CD14-positive monocyte (primary cell): Measurements from ENCODE around the gene ZNF865. TPM values are rescaled to one million over a fixed set of nuclear protein-coding genes. Genes with fewer than 3 reads are reported as not detected.
"Not testable (repeated sequence)": the region's sequence is repeated elsewhere in the genome, so short reads cannot be mapped to it uniquely, and the experiment has no call there.

Experiments used
- DNase-seq, 3 donors: peaks; one replicate each; pipeline ENCODE4 v3.0.0-alpha.2; 2011 to 2022
- H2AFZ ChIP-seq: 2 replicates; pipeline ENCODE4 v1.6.0; 2012; ENCODE audit warnings: mild to moderate bottlenecking, low read depth, low read length, inconsistent platforms; ENCODE audit not compliant: insufficient read depth, poor library complexity, severe bottlenecking
- H3K27ac ChIP-seq, 2 donors: 1 replicate in 1 of 2; 2 replicates in 1 of 2; pipeline ENCODE4 v1.5.1; 2012 to 2013; ENCODE audit warnings: low read length in 2 of 2, control low read depth in 1 of 2, inconsistent platforms in 1 of 2, low read depth in 1 of 2, mild to moderate bottlenecking in 1 of 2
- H3K27me3 ChIP-seq, 2 donors: one replicate each; pipeline versions ENCODE4 v1.6.0 to v1.6.1; 2011 to 2013; ENCODE audit warnings: low read length in 2 of 2; ENCODE audit not compliant: control insufficient read depth in 2 of 2, insufficient read depth in 2 of 2
- H3K36me3 ChIP-seq, 2 donors: replicated peaks in 1 of 2; 1 replicate in 1 of 2; 2 replicates in 1 of 2; pipeline versions ENCODE4 v1.5.1 to v1.6.1; 2012 to 2013; ENCODE audit warnings: low read length in 2 of 2, control low read depth in 1 of 2, inconsistent platforms in 1 of 2, mild to moderate bottlenecking in 1 of 2; ENCODE audit not compliant: insufficient read depth in 2 of 2, control insufficient read depth in 1 of 2
- H3K4me1 ChIP-seq, 2 donors: 1 replicate in 1 of 2; 2 replicates in 1 of 2; pipeline versions ENCODE4 v1.5.1 to v1.6.1; 2012 to 2013; ENCODE audit warnings: low read length in 2 of 2, control low read depth in 1 of 2, inconsistent platforms in 1 of 2, mild to moderate bottlenecking in 1 of 2, moderate library complexity in 1 of 2; ENCODE audit not compliant: insufficient read depth in 2 of 2, control insufficient read depth in 1 of 2
- H3K4me2 ChIP-seq: replicated peaks from 2 replicates; pipeline ENCODE3; 2012; ENCODE audit warnings: low read length, moderate library complexity, mild to moderate bottlenecking; ENCODE audit not compliant: poor library complexity, severe bottlenecking; ENCODE audit errors: extremely low read depth
- H3K4me3 ChIP-seq, 3 experiments: fragments of 200-600 bp in 1 of 3; sonication (generic) in 1 of 3; replicated peaks in 1 of 3; 1 replicate in 2 of 3; 2 replicates in 1 of 3; pipeline ENCODE4 v1.5.1; 2011 to 2013; ENCODE audit warnings: low read length in 3 of 3, mild to moderate bottlenecking in 3 of 3, control low read depth in 2 of 3, low read depth in 2 of 3, inconsistent platforms in 1 of 3, moderate library complexity in 1 of 3
- H3K79me2 ChIP-seq: 2 replicates; pipeline ENCODE4 v1.6.0; 2012; ENCODE audit warnings: mild to moderate bottlenecking, control low read depth, inconsistent platforms, low read length, moderate library complexity; ENCODE audit not compliant: insufficient read depth
- H3K9ac ChIP-seq: 2 replicates; pipeline ENCODE4 v1.6.0; 2017; ENCODE audit warnings: low read length, mild to moderate bottlenecking; ENCODE audit not compliant: insufficient read depth, poor library complexity, severe bottlenecking
- H3K9me3 ChIP-seq, 2 donors: replicated peaks in 1 of 2; 1 replicate in 1 of 2; 2 replicates in 1 of 2; pipeline versions ENCODE4 v1.5.1 to v1.6.1; 2012 to 2013; ENCODE audit warnings: low read length in 2 of 2, control low read depth in 1 of 2; ENCODE audit not compliant: control insufficient read depth in 1 of 2, insufficient read depth in 1 of 2
- H4K20me1 ChIP-seq: 2 replicates; pipeline ENCODE4 v1.6.0; 2012; ENCODE audit warnings: mild to moderate bottlenecking, low read length, control low read depth, moderate library complexity; ENCODE audit not compliant: insufficient read depth
- H3K27ac Mint-ChIP-seq, 7 donors: one replicate each; pipeline ENCODE4 v1.8.0; 2020; ENCODE audit warnings: mild to moderate bottlenecking in 7 of 7, mixed read lengths in 7 of 7, moderate library complexity in 6 of 7, inconsistent platforms in 2 of 7
- H3K27me3 Mint-ChIP-seq, 3 donors: one replicate each; pipeline ENCODE4 v1.8.0; 2021 to 2022; ENCODE audit warnings: low read depth in 3 of 3, mild to moderate bottlenecking in 3 of 3, mixed read lengths in 3 of 3, moderate library complexity in 3 of 3, inconsistent platforms in 1 of 3
- H3K36me3 Mint-ChIP-seq, 2 donors: one replicate each; pipeline ENCODE4 v1.8.0; 2020; ENCODE audit warnings: mixed read lengths in 2 of 2, inconsistent platforms in 1 of 2, mild to moderate bottlenecking in 1 of 2
- H3K4me1 Mint-ChIP-seq: one replicate; pipeline ENCODE4 v1.8.0; 2020; ENCODE audit warnings: mild to moderate bottlenecking, mixed read lengths
- H3K4me3 Mint-ChIP-seq, 2 donors: one replicate each; pipeline ENCODE4 v1.8.0; 2020; ENCODE audit warnings: mild to moderate bottlenecking in 2 of 2, mixed read lengths in 2 of 2, moderate library complexity in 1 of 2
- H3K9me3 Mint-ChIP-seq, 7 donors: one replicate each; pipeline ENCODE4 v1.8.0; 2020 to 2022; ENCODE audit warnings: mixed read lengths in 7 of 7, mild to moderate bottlenecking in 6 of 7, moderate library complexity in 6 of 7, inconsistent platforms in 2 of 7
- CTCF ChIP-seq: fragments of 200-600 bp; IDR thresholded peaks from one replicate; pipeline ENCODE4 v1.8.0; 2022; ENCODE audit warnings: antibody characterized with exemption, mild to moderate bottlenecking
- WGBS: methylation state at CpG from one replicate; pipeline ENCODE4 v1.1.5; 2013; ENCODE audit warnings: missing lambda C conversion rate; ENCODE audit not compliant: insufficient coverage; 5-methylcytosine and 5-hydroxymethylcytosine counted together
- intact Hi-C, 2 donors: fragments of 100-400 bp; cut with micrococcal nuclease; formaldehyde crosslinking; loops; one replicate each; pipeline versions ENCODE4 v1.15.0 to v1.15.1; 2023
- polyA plus RNA-seq, 3 donors: library from polyadenylated mRNA; depleted of rRNA in 1 of 3; unstranded in 2 of 3; stranded (reverse) in 1 of 3; fragments of 300-500 nt in 2 of 3; fragments of >200 nt in 1 of 3; fragmentation: Illumina TruSeq in 2 of 3; gene quantifications; 1 replicate in 2 of 3; 2 replicates in 1 of 3; pipeline ENCODE4 v1.2.3, GENCODE V29; 2012 to 2021

Gene ZNF865
- polyA plus RNA-seq, 3 donors: 0.03 to 6.0 (median 0.07) TPM

DNA sequence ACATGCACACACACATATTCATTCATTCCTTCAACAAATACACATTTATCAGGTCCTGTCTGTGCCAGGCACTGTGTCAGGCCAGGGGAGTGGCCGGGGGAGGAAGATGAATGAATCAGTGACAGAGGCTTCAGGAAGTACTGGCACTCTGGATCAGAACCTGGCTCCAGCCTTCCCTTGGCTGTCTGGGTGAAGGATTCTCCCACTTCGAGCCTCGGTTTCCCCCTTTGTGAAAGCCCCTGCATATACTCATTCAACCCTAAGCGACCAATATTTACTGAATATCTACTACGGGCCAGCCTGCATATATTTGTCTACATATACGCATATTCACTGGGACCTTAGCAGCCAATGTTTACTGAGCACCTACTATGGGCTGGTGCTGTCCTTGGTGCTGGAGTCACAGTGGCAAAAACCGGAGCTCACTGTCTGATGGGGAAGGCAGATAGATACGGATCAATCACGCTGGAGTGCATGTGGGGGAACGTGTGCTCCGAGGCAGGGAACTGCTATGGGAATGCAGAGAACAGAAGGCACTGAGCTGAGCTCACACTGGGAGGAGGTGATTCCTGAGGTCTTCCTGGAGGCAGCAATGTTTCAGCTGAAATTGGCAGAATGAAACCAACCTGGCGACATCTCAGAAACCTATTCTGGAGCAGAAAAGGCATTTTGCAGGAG, 24.2 kb upstream of the ZNF865 start:
- Mint-ChIP-seq H3K27me3 (peaks cover 18 to 22% (median 22%) of the 10 kb centered on the region in 3 donors), H3K4me1 (peaks cover 28% of the 10 kb centered on the region), H3K27ac (peak overlapping the region in 6 of 7 donors; percentile 6 to 66 (median 20)), H3K9me3 (peaks cover 0 to 8% (median 1%) of the 10 kb centered on the region in 7 donors), H3K4me3 (peak overlapping the region; percentile 82 to 88), H3K36me3 (peaks cover 3 to 10% of the 10 kb centered on the region in 2 donors)
- Histone ChIP-seq H3K27ac (peak overlapping the region in 1 of 2 donors; percentile 66), H4K20me1 (no peaks in the 10 kb centered on the region), H3K4me2 (peak overlapping the region; percentile 77), H3K9ac (peak overlapping the region; percentile 75), H3K9me3 (no peaks in the 10 kb centered on the region), H3K79me2 (no peaks in the 10 kb centered on the region), H3K4me1 (peaks cover 17 to 31% of the 10 kb centered on the region in 2 donors), H3K27me3 (peaks cover 8 to 20% of the 10 kb centered on the region in 2 donors), H3K4me3 (peak overlapping the region; percentile 71 to 84 (median 79)), H2AFZ (peak overlapping the region; percentile 96), H3K36me3 (peaks cover 0 to 2% of the 10 kb centered on the region in 2 donors)
- intact Hi-C loops: loop anchor here in 1 of 2 donors (5.0 kb wide), 1 partner anchor 51 kb away; no protein-coding TSS in a partner anchor
- WGBS: 51% methylated on average over 9 of the region's 12 CpGs
- DNase-seq: no peak
- no peak for TF ChIP-seq CTCF

DNA sequence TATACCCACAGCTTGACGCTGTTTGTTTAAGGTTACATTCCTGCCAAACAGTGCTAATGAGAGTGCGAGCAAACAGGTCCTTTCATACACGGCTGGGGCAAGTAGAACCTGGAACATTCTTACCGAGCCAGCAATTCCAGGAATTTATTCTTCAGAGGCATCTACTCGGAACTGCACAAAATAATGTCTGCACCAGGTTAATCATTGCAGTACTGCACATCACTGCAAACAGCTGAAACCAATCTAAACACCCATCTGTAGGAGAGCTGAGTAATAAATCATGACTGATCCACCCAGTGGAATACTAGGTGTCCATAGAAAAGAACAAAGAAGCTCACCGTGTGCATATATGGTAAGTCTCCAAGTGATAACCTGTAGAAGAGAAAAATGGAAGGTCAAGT, 23.6 kb upstream of the ZNF865 start:
- no peak for TF ChIP-seq CTCF
- intact Hi-C loops: loop anchor here in 1 of 2 donors (5.0 kb wide), 1 partner anchor 50 kb away; no protein-coding TSS in a partner anchor
- Histone ChIP-seq H3K4me1 (peaks cover 19 to 36% of the 10 kb centered on the region in 2 donors), H3K9me3 (no peaks in the 10 kb centered on the region), H3K79me2 (no peaks in the 10 kb centered on the region), H3K4me2 (no peak overlapping the region), H4K20me1 (no peaks in the 10 kb centered on the region), H3K9ac (no peak overlapping the region), H3K36me3 (peaks cover 0 to 2% of the 10 kb centered on the region in 2 donors), H3K27ac (no peak overlapping the region), H2AFZ (peak overlapping the region; percentile 96), H3K4me3 (no peak overlapping the region), H3K27me3 (peaks cover 9 to 25% of the 10 kb centered on the region in 2 donors)
- 74% methylated on average over 6 of the region's 6 CpGs for WGBS
- DNase-seq: no peak
- Mint-ChIP-seq H3K4me3 (no peak overlapping the region), H3K27me3 (peaks cover 22 to 27% (median 27%) of the 10 kb centered on the region in 3 donors), H3K27ac (no peak overlapping the region), H3K36me3 (peaks cover 3 to 9% of the 10 kb centered on the region in 2 donors), H3K4me1 (peaks cover 32% of the 10 kb centered on the region), H3K9me3 (peaks cover 0 to 8% (median 2%) of the 10 kb centered on the region in 7 donors)

DNA sequence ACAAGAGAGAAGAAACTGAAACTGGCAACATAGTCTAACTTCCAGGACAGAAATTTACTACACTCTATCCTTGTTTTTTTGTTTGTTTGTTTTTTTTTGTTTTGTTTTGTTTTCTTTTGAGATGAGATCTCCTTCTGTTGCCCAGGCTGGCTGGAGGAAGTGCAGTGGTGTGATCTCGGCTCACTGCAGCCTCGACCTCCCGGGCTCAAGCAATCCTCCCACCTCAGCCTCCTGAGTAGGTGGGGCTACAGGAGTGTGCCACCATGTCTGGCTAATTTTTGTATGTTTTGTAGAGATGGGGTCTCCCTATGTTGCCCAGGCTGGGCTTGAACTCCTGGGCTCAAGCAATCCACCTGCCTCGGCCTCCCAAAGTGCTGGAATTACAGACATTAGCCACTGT, 23.2 kb upstream of the ZNF865 start:
- not testable (repeated sequence) for H2AFZ ChIP-seq, H3K9ac ChIP-seq, H3K36me3 ChIP-seq, DNase-seq, H4K20me1 ChIP-seq, H3K27ac ChIP-seq, H3K4me2 ChIP-seq, H3K36me3 Mint-ChIP-seq, H3K27ac Mint-ChIP-seq, H3K4me3 ChIP-seq, H3K79me2 ChIP-seq, H3K9me3 ChIP-seq, H3K9me3 Mint-ChIP-seq, H3K4me3 Mint-ChIP-seq
- Histone ChIP-seq H3K4me1 (peaks cover 24 to 41% of the 10 kb centered on the region in 2 donors), H3K27me3 (peaks cover 9 to 29% of the 10 kb centered on the region in 2 donors)
- intact Hi-C loops: loop anchor here in 1 of 2 donors (5.0 kb wide), 1 partner anchor 50 kb away; no protein-coding TSS in a partner anchor
- WGBS: 88% methylated on average over 1 of the region's 4 CpGs
- Mint-ChIP-seq H3K4me1 (peaks cover 37% of the 10 kb centered on the region), H3K27me3 (peaks cover 25 to 32% (median 32%) of the 10 kb centered on the region in 3 donors)
